Measurements from ENCODE around the gene PARVG. TPM values are rescaled to one million over a fixed set of nuclear protein-coding genes. Genes with fewer than 3 reads are reported as not detected.

PARVG gene, protein sequence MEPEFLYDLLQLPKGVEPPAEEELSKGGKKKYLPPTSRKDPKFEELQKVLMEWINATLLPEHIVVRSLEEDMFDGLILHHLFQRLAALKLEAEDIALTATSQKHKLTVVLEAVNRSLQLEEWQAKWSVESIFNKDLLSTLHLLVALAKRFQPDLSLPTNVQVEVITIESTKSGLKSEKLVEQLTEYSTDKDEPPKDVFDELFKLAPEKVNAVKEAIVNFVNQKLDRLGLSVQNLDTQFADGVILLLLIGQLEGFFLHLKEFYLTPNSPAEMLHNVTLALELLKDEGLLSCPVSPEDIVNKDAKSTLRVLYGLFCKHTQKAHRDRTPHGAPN
- total RNA-seq: 0.06 and 0.13 TPM in 2 replicates

GRCh38 chr22:44180706-44181032 is at the start of gene PARVG:
PARVG (plus strand) TSS chr22:44180925; CDS start chr22:44183330, 2,405 bp downstream.

Other genes starting within 250 kb of the PARVG start
- gene SAMM50, start 225.5 kb upstream of the PARVG start, total RNA-seq: 38.4 and 44.1 TPM in 2 replicates
- gene PARVB, start 156.6 kb upstream of the PARVG start, total RNA-seq: 22.5 and 29.8 TPM in 2 replicates
- 5.7 and 9.4 TPM in 2 replicates for gene SHISAL1, start 132.0 kb downstream of the PARVG start, total RNA-seq